GM23338 (cell line): ENCODE results near the gene SIGMAR1.

ENCODE experiments used
- CREB1 ChIP-seq: fragments of 250-450 bp; sonication (Bioruptor Pico); IDR thresholded peaks from 2 replicates; pipeline ENCODE4 v1.5.0; 2020; ENCODE audit warnings: low read depth, mild to moderate bottlenecking, moderate library complexity
- CTCF ChIP-seq, 2 experiments: fragments of 200-600 bp in 1 of 2; sonication (generic) in 1 of 2; conservative IDR thresholded peaks; 2 replicates each; pipeline versions ENCODE4 v1.5.1 to v1.6.1; 2016 to 2017; ENCODE audit warnings: antibody characterized with exemption in 2 of 2, low read depth in 2 of 2, mild to moderate bottlenecking in 2 of 2, moderate library complexity in 1 of 2
- EZH2 ChIP-seq: fragments of 200-600 bp; sonication (generic); IDR thresholded peaks from one replicate; pipeline ENCODE4 v1.8.0; 2017; ENCODE audit warnings: antibody characterized with exemption, mild to moderate bottlenecking, low read depth; ENCODE audit not compliant: unreplicated experiment
- EZH2phosphoT487 ChIP-seq: fragments of 200-600 bp; sonication (generic); IDR thresholded peaks from one replicate; pipeline ENCODE4 v1.8.1; 2018; ENCODE audit warnings: antibody characterized with exemption; ENCODE audit not compliant: unreplicated experiment
- NANOG ChIP-seq: IDR thresholded peaks from 2 replicates; pipeline ENCODE4 v1.6.1; 2016; ENCODE audit warnings: antibody characterized with exemption, borderline replicate concordance
- POLR2AphosphoS5 ChIP-seq: IDR thresholded peaks from 2 replicates; pipeline ENCODE4 v1.6.1; 2016; ENCODE audit warnings: antibody characterized with exemption, low read depth
- STAT1 ChIP-seq: IDR thresholded peaks from one replicate; pipeline ENCODE4 v1.6.1; 2016; ENCODE audit warnings: antibody characterized with exemption; ENCODE audit not compliant: unreplicated experiment
- ZNF114 ChIP-seq: fragments of 250-450 bp; sonication (Bioruptor Pico); IDR thresholded peaks from 2 replicates; pipeline ENCODE4 v1.5.0; 2020; ENCODE audit warnings: mild to moderate bottlenecking, moderate library complexity
- TF ChIP-seq, protein P1 (sequence below): IDR thresholded peaks from one replicate; pipeline ENCODE4 v1.6.1; 2018; ENCODE audit warnings: antibody characterized with exemption; ENCODE audit not compliant: unreplicated experiment

DNA sequence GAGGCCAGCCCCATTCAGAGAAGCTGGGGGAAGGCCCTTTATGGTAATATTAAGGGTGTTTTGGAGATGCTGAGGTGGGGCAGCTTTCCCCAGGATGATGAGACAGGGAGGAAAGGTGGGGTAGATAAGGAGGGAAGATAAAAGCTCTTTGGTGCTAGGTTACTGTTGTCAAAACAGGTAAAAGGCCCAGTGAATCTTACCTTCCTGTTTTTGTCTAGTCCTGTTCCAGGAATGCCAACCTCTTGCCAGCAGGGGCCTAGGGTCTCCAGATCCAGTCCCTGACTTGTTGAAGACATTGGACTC lies 25.7 kb upstream of the SIGMAR1 start:
- TF ChIP-seq EZH2 (no peak), EZH2phosphoT487 (no peak), CTCF (conservative IDR thresholded peaks at IDR 0.05; ENCODE audit: low read depth in 2 of 2) (no peak), POLR2AphosphoS5 (no peak), STAT1 (no peak), CREB1 (CRISPR knock-in tag) (no peak), NANOG (no peak), ZNF114 (CRISPR knock-in tag) (no peak)
- TF ChIP-seq, protein P1, sequence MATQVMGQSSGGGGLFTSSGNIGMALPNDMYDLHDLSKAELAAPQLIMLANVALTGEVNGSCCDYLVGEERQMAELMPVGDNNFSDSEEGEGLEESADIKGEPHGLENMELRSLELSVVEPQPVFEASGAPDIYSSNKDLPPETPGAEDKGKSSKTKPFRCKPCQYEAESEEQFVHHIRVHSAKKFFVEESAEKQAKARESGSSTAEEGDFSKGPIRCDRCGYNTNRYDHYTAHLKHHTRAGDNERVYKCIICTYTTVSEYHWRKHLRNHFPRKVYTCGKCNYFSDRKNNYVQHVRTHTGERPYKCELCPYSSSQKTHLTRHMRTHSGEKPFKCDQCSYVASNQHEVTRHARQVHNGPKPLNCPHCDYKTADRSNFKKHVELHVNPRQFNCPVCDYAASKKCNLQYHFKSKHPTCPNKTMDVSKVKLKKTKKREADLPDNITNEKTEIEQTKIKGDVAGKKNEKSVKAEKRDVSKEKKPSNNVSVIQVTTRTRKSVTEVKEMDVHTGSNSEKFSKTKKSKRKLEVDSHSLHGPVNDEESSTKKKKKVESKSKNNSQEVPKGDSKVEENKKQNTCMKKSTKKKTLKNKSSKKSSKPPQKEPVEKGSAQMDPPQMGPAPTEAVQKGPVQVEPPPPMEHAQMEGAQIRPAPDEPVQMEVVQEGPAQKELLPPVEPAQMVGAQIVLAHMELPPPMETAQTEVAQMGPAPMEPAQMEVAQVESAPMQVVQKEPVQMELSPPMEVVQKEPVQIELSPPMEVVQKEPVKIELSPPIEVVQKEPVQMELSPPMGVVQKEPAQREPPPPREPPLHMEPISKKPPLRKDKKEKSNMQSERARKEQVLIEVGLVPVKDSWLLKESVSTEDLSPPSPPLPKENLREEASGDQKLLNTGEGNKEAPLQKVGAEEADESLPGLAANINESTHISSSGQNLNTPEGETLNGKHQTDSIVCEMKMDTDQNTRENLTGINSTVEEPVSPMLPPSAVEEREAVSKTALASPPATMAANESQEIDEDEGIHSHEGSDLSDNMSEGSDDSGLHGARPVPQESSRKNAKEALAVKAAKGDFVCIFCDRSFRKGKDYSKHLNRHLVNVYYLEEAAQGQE = no peak
